SK-N-SH treated with all-trans-retinoic acid at 6 μM for 48 hours (cell line): ENCODE measurements around the gene TRIP4.

Experiments used
- ATAC-seq: fragments of 200-7000 bp; cut with Tn5 transposase; 3 replicates; pipeline ENCODE4 v1.9.1; 2020; ENCODE audit warnings: mild to moderate bottlenecking, moderate library complexity
- ARNTL ChIP-seq: fragments of 450-650 bp; formaldehyde crosslinking; IDR thresholded peaks from 2 replicates; pipeline ENCODE4 v1.5.0; 2020; ENCODE audit warnings: low read depth, mild to moderate bottlenecking, moderate library complexity, borderline replicate concordance
- BACH2 ChIP-seq: fragments of 250-450 bp; sonication (Bioruptor Pico); IDR thresholded peaks from 2 replicates; pipeline ENCODE4 v1.9.0; 2021; ENCODE audit warnings: mild to moderate bottlenecking, borderline replicate concordance
- CSDC2 ChIP-seq: fragments of 250-450 bp; sonication (Bioruptor Pico); IDR thresholded peaks from 2 replicates; pipeline ENCODE4 v1.5.0; 2020; ENCODE audit warnings: mild to moderate bottlenecking, moderate library complexity
- ESRRG ChIP-seq: fragments of 250-450 bp; sonication (Bioruptor Pico); IDR thresholded peaks from 2 replicates; pipeline ENCODE4 v1.6.1; 2021; ENCODE audit warnings: mild to moderate bottlenecking
- GLIS3 ChIP-seq: fragments of 250-450 bp; sonication (Bioruptor Pico); IDR thresholded peaks from 2 replicates; pipeline ENCODE4 v1.5.0; 2020; ENCODE audit warnings: mild to moderate bottlenecking, moderate library complexity
- ISL1 ChIP-seq: fragments of 250-450 bp; sonication (Bioruptor Pico); IDR thresholded peaks from 2 replicates; pipeline ENCODE4 v2.1.2; 2022; ENCODE audit warnings: mild to moderate bottlenecking, moderate library complexity
- OSR1 ChIP-seq: fragments of 250-450 bp; sonication (Bioruptor Pico); IDR thresholded peaks from 2 replicates; pipeline ENCODE4 v1.8.0; 2022; ENCODE audit warnings: moderate library complexity, mild to moderate bottlenecking, inconsistent platforms
- PATZ1 ChIP-seq: fragments of 250-450 bp; sonication (Bioruptor Pico); IDR thresholded peaks from 2 replicates; pipeline ENCODE4 v1.8.0; 2020; ENCODE audit warnings: mild to moderate bottlenecking, moderate library complexity, borderline replicate concordance
- POU6F1 ChIP-seq: fragments of 250-450 bp; sonication (Bioruptor Pico); IDR thresholded peaks from 2 replicates; pipeline ENCODE4 v1.8.0; 2021; ENCODE audit warnings: low read depth, mild to moderate bottlenecking, moderate library complexity, borderline replicate concordance
- PPARA ChIP-seq: fragments of 250-450 bp; sonication (Bioruptor Pico); IDR thresholded peaks from 2 replicates; pipeline ENCODE4 v1.5.0; 2020; ENCODE audit warnings: mild to moderate bottlenecking, borderline replicate concordance
- RARB ChIP-seq: fragments of 250-450 bp; sonication (Bioruptor Pico); IDR thresholded peaks from 2 replicates; pipeline ENCODE4 v1.8.0; 2021; ENCODE audit warnings: mild to moderate bottlenecking, moderate library complexity
- SNAI2 ChIP-seq: fragments of 250-450 bp; sonication (Bioruptor Pico); IDR thresholded peaks from 2 replicates; pipeline ENCODE4 v1.5.0; 2020; ENCODE audit warnings: mild to moderate bottlenecking, moderate library complexity
- TCF4 ChIP-seq: fragments of 250-450 bp; sonication (Bioruptor Pico); IDR thresholded peaks from 2 replicates; pipeline ENCODE4 v1.8.0; 2021; ENCODE audit warnings: mild to moderate bottlenecking, moderate library complexity, borderline replicate concordance
- TOX ChIP-seq: fragments of 250-450 bp; sonication (Bioruptor Pico); IDR thresholded peaks from 2 replicates; pipeline ENCODE4 v1.8.0; 2021; ENCODE audit warnings: mild to moderate bottlenecking, moderate library complexity, borderline replicate concordance
- ZC3H10 ChIP-seq: fragments of 250-450 bp; sonication (Bioruptor Pico); IDR thresholded peaks from 2 replicates; pipeline ENCODE4 v1.5.1; 2021; ENCODE audit warnings: mild to moderate bottlenecking, moderate library complexity
- ZFP30 ChIP-seq: fragments of 450-650 bp; formaldehyde crosslinking; IDR thresholded peaks from 2 replicates; pipeline ENCODE4 v1.5.0; 2022; ENCODE audit warnings: mild to moderate bottlenecking, moderate library complexity
- ZNF565 ChIP-seq: fragments of 450-650 bp; formaldehyde crosslinking; conservative IDR thresholded peaks from 2 replicates; pipeline ENCODE4 v1.5.0; 2020; ENCODE audit warnings: low read depth, mild to moderate bottlenecking, moderate library complexity
- ZNF70 ChIP-seq: fragments of 450-650 bp; formaldehyde crosslinking; IDR thresholded peaks from 2 replicates; pipeline ENCODE4 v1.5.0; 2020; ENCODE audit warnings: mild to moderate bottlenecking, moderate library complexity
- ZNF8 ChIP-seq: fragments of 450-650 bp; formaldehyde crosslinking; IDR thresholded peaks from 2 replicates; pipeline ENCODE4 v1.5.0; 2020; ENCODE audit warnings: mild to moderate bottlenecking, moderate library complexity
- TF ChIP-seq, protein P1 (sequence below): fragments of 250-450 bp; sonication (Bioruptor Pico); IDR thresholded peaks from 2 replicates; pipeline ENCODE4 v1.5.1; 2020; ENCODE audit warnings: low read depth, mild to moderate bottlenecking, moderate library complexity
- TF ChIP-seq, protein P2 (sequence below): fragments of 250-450 bp; sonication (Bioruptor Pico); IDR thresholded peaks from 2 replicates; pipeline ENCODE4 v1.5.0; 2020; ENCODE audit warnings: mild to moderate bottlenecking, moderate library complexity
- TF ChIP-seq, protein P3 (sequence below): fragments of 250-450 bp; sonication (Bioruptor Pico); IDR thresholded peaks from 2 replicates; pipeline ENCODE4 v1.5.1; 2021; ENCODE audit warnings: mild to moderate bottlenecking, moderate library complexity

The TRIP4 gene

DNA sequence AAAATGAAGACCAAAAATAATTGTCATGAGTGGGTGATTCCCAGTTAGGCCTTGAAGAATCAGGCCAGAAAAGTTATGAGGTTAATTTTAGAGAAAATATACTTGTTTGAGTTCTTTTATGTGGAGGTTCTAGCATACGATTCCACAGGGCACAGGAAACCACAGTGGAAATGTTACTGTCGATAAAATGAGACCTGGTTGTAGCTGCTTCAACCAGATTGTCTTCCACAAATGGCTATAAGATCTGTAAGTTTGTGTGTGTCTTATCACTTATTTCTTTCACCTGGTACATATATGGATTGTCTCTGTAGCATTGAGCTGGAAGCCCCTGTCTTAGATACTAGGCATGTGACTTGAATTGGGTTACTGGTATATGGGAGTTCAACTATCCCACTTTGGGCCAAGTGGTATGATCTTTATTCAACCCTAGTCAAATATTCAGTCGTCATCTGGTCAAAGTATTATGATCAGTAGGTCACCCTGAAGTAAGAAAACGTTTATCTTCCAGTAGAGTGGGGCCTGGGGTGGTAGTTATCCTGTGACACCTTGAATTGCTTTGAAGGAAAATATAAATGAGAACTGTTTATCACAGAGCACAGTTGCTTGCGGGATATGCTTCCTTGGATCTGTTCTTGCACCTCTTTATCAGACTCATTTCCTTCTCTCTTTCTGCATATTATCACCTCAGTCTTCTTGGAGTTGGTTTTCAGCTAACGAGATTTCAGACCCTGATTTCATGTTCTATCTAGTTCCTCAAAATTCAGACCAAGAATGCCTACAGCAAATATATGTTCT lies 51.2 kb downstream of the TRIP4 start:
- ATAC-seq, result no peak
- TF ChIP-seq ZC3H10 (no peak), CSDC2 (CRISPR knock-in tag) (no peak), BACH2 (CRISPR knock-in tag) (no peak), SNAI2 (CRISPR knock-in tag) (no peak), ZNF70 (CRISPR knock-in tag) (no peak), PPARA (CRISPR knock-in tag) (no peak), OSR1 (CRISPR knock-in tag) (no peak), RARB (no peak), ESRRG (no peak)
- TF ChIP-seq, protein P1, sequence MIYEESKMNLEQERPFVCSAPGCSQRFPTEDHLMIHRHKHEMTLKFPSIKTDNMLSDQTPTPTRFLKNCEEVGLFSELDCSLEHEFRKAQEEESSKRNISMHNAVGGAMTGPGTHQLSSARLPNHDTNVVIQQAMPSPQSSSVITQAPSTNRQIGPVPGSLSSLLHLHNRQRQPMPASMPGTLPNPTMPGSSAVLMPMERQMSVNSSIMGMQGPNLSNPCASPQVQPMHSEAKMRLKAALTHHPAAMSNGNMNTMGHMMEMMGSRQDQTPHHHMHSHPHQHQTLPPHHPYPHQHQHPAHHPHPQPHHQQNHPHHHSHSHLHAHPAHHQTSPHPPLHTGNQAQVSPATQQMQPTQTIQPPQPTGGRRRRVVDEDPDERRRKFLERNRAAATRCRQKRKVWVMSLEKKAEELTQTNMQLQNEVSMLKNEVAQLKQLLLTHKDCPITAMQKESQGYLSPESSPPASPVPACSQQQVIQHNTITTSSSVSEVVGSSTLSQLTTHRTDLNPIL (CRISPR knock-in tag), result no peak
- TF ChIP-seq, all 23 proteins: peak for 0

DNA sequence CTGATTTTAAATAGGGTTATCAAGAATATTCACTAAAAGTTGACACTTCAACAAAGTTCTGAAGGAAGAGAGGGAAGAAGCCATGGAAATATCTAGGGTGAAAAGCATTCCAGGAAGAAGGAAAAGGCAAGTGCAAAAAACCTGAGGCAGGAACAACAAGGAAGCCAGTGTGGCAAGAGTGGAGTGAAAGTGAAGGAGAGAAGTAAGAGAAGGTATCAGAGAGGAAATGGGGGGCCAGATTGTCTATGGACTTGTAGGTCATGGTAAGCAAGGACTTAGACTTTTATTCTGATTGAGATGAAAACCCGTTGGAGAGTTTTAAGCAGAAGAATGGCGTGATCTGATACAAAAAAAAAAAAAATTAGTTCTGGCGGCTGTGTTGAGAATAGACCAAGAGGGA lies 54.2 kb downstream of the TRIP4 start:
- TF ChIP-seq TCF4 (CRISPR knock-in tag), result no peak
- TF ChIP-seq ESRRG, result no peak
- TF ChIP-seq ZFP30, result no peak
- no peak for TF ChIP-seq ARNTL
- TF ChIP-seq ZC3H10, result no peak
- TF ChIP-seq ZNF565 (CRISPR knock-in tag), result no peak
- TF ChIP-seq, protein P2, sequence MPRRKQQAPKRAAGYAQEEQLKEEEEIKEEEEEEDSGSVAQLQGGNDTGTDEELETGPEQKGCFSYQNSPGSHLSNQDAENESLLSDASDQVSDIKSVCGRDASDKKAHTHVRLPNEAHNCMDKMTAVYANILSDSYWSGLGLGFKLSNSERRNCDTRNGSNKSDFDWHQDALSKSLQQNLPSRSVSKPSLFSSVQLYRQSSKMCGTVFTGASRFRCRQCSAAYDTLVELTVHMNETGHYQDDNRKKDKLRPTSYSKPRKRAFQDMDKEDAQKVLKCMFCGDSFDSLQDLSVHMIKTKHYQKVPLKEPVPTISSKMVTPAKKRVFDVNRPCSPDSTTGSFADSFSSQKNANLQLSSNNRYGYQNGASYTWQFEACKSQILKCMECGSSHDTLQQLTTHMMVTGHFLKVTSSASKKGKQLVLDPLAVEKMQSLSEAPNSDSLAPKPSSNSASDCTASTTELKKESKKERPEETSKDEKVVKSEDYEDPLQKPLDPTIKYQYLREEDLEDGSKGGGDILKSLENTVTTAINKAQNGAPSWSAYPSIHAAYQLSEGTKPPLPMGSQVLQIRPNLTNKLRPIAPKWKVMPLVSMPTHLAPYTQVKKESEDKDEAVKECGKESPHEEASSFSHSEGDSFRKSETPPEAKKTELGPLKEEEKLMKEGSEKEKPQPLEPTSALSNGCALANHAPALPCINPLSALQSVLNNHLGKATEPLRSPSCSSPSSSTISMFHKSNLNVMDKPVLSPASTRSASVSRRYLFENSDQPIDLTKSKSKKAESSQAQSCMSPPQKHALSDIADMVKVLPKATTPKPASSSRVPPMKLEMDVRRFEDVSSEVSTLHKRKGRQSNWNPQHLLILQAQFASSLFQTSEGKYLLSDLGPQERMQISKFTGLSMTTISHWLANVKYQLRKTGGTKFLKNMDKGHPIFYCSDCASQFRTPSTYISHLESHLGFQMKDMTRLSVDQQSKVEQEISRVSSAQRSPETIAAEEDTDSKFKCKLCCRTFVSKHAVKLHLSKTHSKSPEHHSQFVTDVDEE (CRISPR knock-in tag), result no peak
- TF ChIP-seq, protein P3, sequence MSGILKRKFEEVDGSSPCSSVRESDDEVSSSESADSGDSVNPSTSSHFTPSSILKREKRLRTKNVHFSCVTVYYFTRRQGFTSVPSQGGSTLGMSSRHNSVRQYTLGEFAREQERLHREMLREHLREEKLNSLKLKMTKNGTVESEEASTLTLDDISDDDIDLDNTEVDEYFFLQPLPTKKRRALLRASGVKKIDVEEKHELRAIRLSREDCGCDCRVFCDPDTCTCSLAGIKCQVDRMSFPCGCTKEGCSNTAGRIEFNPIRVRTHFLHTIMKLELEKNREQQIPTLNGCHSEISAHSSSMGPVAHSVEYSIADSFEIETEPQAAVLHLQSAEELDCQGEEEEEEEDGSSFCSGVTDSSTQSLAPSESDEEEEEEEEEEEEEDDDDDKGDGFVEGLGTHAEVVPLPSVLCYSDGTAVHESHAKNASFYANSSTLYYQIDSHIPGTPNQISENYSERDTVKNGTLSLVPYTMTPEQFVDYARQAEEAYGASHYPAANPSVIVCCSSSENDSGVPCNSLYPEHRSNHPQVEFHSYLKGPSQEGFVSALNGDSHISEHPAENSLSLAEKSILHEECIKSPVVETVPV (CRISPR knock-in tag), result no peak
- no peak for TF ChIP-seq CSDC2 (CRISPR knock-in tag)
- no peak for TF ChIP-seq ISL1 (CRISPR knock-in tag)
- TF ChIP-seq ZNF70 (CRISPR knock-in tag), result no peak
- TF ChIP-seq RARB, result no peak
- TF ChIP-seq TOX (CRISPR knock-in tag), result no peak
- TF ChIP-seq ZNF8 (CRISPR knock-in tag), result no peak
- no peak for ATAC-seq

DNA sequence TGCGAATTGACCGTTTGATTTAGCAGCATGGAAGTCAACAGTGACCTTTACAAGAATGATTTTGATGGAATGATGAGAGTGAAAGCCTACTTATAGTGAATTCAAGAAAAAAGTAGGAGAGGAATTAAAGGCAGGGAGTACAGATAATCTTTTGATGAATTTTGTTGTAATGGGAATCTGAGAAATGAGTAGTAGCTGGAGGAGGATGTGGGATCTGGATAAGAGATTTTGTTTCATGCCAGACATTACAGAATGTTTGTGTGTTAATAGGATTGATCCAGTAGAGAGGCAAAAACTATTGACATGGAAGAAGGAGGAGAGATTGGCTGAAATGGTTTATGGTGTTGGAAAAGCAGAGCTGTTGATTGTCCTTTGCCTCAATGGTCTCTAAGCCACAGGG lies 55.4 kb downstream of the TRIP4 start:
- no peak for ATAC-seq
- TF ChIP-seq PPARA (CRISPR knock-in tag), result no peak
- no peak for TF ChIP-seq ZNF565 (CRISPR knock-in tag)
- TF ChIP-seq POU6F1 (CRISPR knock-in tag), result no peak
- TF ChIP-seq OSR1 (CRISPR knock-in tag), result no peak
- no peak for TF ChIP-seq TOX (CRISPR knock-in tag)
- TF ChIP-seq ZC3H10, result no peak
- TF ChIP-seq PATZ1, result no peak
- TF ChIP-seq SNAI2 (CRISPR knock-in tag), result no peak
- no peak for TF ChIP-seq ZFP30
- no peak for TF ChIP-seq RARB
- TF ChIP-seq GLIS3 (CRISPR knock-in tag), result no peak
- TF ChIP-seq CSDC2 (CRISPR knock-in tag), result no peak
- TF ChIP-seq ARNTL, result no peak
- no peak for TF ChIP-seq ESRRG
- TF ChIP-seq ISL1 (CRISPR knock-in tag), result no peak
